ENCODE measurements around the gene FAM167B.

FAM167B gene

GRCh38 chr1:32246888-32247273 is at the start of gene FAM167B:
Gene FAM167B, plus strand, starts transcription at chr1:32247222. Its CDS starts 200 bp downstream, at chr1:32247422.
- peak; percentile 93 for DNase-seq (ENCODE audit: low read depth)

GRCh38 chr1:32197837-32198236 is 49.2 kb upstream of the FAM167B start:
- DNase-seq (ENCODE audit: low read depth) = no peak

GRCh38 chr1:32198237-32199042 is 48.6 kb upstream of the FAM167B start:
- no peak for DNase-seq (ENCODE audit: low read depth)

- no peak for DNase-seq (ENCODE audit: low read depth)
Observed at GRCh38 chr1:32199043-32199716, 47.8 kb upstream of the FAM167B start.

GRCh38 chr1:32199717-32200072 is 47.3 kb upstream of the FAM167B start:
- DNase-seq (ENCODE audit: low read depth) = no peak

- DNase-seq (ENCODE audit: low read depth) = no peak
Observed at GRCh38 chr1:32200226-32201010, 46.6 kb upstream of the FAM167B start, which contains the start of gene CCDC28B. Gene CCDC28B, plus strand, starts transcription at chr1:32200595. Its CDS starts 1,341 bp downstream, at chr1:32201936.

- DNase-seq (ENCODE audit: low read depth) = no peak
Observed at GRCh38 chr1:32201011-32201855, 45.8 kb upstream of the FAM167B start.

- no peak for DNase-seq (ENCODE audit: low read depth)
Observed at GRCh38 chr1:32204943-32205361, 42.1 kb upstream of the FAM167B start.

GRCh38 chr1:32205401-32206370 is 41.3 kb upstream of the FAM167B start, which contains the start of gene IQCC:
Gene IQCC, plus strand, starts transcription at chr1:32205671. Its CDS starts 11 bp downstream, at chr1:32205682.
- DNase-seq (ENCODE audit: low read depth) = peak; percentile 56

- no peak for DNase-seq (ENCODE audit: low read depth)
Observed at GRCh38 chr1:32208469-32208868, 38.6 kb upstream of the FAM167B start.

GRCh38 chr1:32208891-32209328 is 38.1 kb upstream of the FAM167B start, which contains the start of gene DCDC2B:
Gene DCDC2B, plus strand, starts transcription at chr1:32209089. Its CDS starts 5 bp downstream, at chr1:32209094.
- no peak for DNase-seq (ENCODE audit: low read depth)

- no peak for DNase-seq (ENCODE audit: low read depth)
Observed at GRCh38 chr1:32215629-32216480, 31.2 kb upstream of the FAM167B start.

- DNase-seq (ENCODE audit: low read depth) = no peak
Observed at GRCh38 chr1:32216566-32216965, 30.5 kb upstream of the FAM167B start.

- peak; percentile 75 for DNase-seq (ENCODE audit: low read depth)
Observed at GRCh38 chr1:32219022-32219421, 28.0 kb upstream of the FAM167B start.

- no peak for DNase-seq (ENCODE audit: low read depth)
Observed at GRCh38 chr1:32220746-32221580, 26.1 kb upstream of the FAM167B start.

GRCh38 chr1:32221581-32221979 is 25.4 kb upstream of the FAM167B start:
- DNase-seq (ENCODE audit: low read depth) = no peak

GRCh38 chr1:32221980-32222755 is 24.9 kb upstream of the FAM167B start, which contains the start of the genes EIF3I and TMEM234:
Gene EIF3I, plus strand, starts transcription at chr1:32222407. Its CDS starts 35 bp downstream, at chr1:32222442.
Gene TMEM234, minus strand, starts transcription at chr1:32222353. Its CDS starts 31 bp downstream, at chr1:32222322.
- DNase-seq (ENCODE audit: low read depth) = peak; percentile 80
